ENCODE results near the gene LEKR1.

LEKR1 gene

DNA sequence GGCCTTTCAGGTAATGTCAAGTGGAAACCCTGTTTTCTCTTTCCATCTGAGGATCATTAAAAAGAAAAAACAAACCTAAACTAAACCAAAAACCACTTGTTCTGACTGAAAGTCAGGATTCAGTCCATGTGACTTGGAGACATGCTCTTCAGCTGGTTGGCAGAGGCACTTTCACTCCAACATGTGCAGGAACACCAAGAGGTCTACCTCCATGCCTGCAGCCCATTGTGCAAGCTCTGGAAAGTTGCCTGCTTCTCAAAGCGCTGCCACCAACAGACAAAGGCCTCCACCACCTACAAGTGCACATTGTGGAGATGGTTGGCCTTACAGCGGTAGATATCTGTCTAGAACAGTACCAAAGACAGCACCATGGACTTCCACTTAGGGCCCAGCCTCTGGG is 161.8 kb downstream of the LEKR1 start:
- DNase-seq = no peak

DNA sequence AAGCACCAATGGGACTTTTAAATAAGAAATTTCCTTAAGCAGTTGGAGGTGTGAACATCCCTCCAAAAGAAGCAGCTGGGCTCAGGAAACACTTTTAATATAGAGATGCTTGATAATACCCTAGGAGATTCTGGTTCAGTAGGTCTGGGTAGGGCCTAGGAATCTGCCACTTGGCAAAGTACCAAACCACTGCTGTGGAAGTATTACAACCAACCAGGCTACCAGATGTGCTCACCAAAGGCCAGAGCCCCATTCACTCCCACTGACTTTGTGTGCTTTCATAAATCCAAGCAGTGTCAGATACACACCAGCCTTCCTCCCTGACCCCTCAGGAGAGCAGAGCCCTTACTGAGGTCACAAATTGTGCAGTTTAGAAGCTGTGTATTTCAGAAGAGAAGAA is 171.2 kb downstream of the LEKR1 start:
- no peak for DNase-seq

DNA sequence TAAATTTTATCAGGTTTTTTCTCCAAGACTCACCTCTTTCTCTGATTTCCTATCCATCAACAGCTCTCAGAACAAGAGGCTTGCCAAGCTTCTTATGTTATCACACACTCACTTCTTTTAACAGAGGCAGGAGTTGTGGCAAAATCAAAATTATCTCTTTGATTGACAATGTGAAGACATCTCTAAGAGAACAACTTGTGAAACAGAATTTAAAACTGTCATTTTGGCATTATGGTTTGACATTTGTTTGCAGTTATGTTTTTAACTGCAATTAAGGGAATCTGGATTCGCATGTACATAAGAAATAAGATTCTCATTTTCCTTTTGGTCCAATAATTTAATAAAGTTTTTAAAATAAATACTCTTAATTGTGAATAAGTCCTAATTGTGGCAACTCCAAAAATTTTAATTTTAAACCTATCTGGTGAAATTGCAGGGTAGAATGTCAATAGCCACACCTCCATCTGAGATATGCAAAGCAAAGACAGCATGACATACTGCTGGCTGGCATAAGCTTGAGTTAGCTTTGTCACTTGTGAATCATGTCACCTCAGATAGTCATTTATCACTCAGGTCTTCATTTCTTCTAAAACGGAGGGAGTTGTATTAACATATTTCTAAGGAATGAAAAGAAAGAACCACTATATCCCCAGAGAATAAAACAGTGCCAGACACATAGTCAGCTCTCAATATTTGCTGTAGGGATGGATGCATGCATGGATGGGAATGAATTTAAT is 175.2 kb downstream of the LEKR1 start:
- no peak for DNase-seq

DNA sequence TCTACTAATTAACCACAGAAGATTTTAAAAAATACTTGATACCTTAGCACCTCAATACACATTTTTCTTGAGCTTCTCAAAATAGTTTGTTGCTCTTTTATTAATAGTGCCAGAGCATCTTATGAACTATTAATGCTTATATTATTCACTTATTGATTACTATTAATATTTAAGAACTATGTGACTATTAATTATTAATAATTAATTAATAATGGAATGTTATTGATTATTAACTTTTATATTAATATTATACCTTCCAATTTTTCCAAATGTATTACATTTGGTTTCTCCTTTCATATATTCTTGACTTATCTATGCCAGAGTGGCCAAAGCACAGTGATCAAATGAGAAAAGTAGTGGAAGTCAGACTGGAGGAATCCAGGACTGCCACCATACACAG is 195.5 kb downstream of the LEKR1 start:
- DNase-seq = no peak

DNA sequence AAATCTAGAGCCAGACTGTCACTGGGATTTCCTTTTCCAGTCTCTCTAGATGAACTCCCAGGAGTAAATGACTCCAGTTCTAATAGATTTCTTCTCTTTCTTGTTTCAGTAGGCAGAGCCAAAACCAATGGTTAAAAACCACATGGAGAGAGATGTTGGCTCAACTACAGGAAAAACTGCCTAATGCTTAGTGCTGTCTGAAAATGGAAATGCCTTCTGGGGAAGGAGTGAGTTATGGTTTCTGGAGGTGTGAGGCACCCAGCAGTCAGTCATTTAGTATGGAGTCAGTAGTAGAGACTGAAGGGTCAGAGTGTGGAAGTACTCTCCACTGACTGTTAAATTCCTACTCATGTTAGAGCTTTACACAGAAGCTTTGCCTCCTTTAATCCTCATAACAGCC is 197.1 kb downstream of the LEKR1 start:
- DNase-seq = no peak

DNA sequence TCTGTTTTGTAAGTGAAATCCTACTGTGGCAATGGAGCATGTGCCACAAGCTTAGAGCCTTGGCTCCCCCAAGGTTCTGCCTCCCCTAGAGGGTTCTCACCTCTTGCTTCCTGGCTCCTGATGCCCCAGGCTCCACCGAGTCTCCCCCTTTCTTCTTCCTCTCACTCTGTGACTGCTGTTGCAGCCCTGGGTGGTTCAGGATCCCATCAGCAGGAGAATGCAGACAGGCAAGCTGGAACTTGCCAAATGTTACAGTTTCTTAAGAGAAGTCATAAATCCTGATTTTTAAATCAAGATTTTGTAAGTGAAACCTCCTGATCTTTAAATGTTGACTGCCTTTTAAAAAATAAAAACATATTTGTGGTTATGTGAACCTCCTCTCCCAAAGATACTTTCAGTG is 199.9 kb downstream of the LEKR1 start:
- DNase-seq = no peak

DNA sequence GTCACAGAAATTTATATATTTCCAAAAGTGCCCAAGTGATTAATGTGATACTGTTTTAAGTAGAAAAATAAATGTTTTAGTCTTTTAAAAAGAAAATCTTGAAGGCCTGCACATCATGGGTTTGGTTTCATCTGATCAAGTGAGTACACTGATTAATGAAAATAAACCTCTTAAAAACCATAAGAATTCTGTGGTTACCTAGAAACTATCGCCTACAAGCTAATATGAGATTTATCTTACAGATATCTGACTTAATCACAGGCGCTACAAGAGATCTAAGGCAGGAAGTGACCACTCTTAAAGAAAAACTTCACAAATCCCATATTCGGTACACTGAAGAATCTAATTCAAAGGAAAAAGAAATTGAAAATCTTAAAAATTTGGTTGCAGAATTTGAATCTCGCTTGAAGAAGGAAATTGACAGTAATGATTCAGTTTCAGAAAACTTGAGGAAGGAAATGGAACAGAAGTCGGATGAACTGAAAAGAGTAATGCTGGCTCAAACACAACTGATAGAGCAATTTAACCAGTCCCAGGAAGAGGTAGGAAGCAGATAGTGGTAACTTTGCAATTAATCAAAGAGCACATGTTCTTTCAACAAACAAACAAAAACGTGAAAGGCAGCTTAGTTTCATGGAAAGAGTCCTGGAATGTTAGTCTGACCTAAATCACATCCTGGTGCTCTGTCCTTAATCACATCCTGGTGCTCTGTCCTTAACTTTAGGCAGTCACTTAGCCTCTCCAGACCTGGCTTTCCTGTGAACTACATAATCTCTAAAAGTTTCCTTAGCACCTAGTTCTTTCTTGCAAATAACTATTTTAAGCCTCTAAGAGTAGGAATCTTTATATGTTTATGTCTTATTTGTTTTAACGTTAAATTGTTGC is 201.9 kb downstream of the LEKR1 start:
- no peak for DNase-seq

DNA sequence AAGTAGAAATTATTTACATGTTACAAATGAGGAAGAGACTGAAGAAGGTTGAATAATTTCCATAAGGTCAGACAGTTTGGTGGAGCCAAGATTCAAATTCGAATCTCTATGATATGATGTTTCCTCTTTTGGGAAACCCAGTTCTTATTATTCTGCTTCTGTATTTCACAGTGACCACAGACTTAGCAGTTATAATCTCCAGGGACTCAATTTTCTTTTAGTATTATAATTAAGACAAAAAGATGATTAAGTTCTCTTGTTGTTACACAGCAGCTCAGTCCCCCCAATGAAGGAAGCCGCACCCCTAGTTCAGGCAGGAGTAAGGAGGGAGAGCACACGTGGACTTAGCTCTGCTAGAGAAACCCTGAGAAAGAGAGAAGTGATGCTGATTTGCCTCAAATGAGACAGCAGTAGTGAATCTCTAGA is 203.2 kb downstream of the LEKR1 start:
- DNase-seq = no peak

DNA sequence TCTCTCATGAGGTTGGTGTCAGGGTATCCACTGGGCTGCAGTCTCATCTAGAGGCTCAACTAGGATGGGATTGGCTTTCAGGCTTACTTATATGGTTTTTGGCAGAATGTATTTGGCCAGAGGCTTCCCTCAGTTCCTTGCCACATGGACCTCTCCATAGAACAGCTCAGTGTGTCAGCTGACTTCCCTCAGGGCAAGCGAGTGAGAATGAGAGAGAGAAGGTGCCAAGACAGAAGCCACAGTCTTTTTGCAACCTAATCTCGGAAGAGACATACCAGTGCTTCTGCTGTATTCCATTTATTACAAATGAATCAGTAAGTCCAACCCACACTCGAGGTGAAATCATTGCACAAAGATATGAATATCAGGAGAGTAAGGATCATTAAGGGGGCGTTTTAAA is 204.6 kb downstream of the LEKR1 start:
- no peak for DNase-seq

DNA sequence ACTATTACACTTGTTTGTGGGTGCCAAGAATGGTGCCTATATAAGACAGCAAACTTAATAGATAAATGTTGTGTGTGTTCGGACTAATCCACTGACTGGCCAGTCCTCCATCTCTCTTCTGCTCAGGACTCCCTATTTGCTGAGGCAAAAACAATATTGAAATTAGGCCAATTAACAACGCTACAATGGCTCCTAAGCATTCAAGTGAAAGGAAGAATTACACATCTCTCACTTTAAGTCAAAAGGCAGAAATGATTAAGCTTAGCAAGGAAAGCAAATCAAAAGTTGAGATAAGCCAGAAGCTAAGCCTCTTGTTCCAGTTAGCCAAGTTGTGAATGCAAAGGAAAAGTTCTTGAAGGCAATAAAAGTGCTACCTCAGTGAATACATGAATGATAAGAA is 206.8 kb downstream of the LEKR1 start:
- no peak for DNase-seq

DNA sequence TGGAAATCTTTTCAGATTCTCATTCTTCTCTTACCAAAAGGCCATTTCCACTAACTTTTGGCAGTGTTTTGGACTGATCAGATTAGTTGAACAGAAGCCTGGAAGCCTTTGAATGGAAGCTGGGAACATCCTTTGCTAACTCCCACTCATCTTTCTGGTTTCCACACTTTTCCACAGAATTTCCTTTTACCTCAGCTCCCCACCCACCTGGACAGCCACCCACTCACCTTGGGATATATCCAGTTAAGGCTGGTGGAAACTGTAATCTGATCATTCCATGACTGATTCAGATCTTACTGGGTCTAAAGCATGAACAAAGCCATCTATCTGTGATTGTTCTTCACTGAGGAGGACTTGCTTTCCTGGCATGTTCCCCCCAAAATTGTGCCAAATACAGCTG is 214.3 kb downstream of the LEKR1 start:
- DNase-seq = no peak

DNA sequence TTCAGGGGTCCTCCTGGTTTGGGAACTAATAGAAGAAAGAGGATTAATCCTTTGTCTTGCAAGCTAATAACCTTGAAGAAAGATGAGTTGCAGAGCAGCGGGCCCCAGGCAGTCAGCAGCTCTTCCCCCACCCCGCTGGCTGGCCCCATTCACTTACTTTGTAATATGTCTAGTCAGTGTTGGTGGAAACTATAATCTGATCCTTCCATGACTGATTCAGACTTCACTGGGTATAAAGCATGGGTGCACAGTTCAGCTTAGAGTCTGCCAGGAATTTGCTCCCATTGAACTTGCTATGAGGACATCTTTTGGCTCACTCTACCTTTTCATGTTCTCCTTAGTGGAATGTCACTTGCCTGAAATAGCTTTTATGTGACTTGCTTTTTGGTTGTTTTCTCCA is 216.1 kb downstream of the LEKR1 start:
- DNase-seq = no peak

DNA sequence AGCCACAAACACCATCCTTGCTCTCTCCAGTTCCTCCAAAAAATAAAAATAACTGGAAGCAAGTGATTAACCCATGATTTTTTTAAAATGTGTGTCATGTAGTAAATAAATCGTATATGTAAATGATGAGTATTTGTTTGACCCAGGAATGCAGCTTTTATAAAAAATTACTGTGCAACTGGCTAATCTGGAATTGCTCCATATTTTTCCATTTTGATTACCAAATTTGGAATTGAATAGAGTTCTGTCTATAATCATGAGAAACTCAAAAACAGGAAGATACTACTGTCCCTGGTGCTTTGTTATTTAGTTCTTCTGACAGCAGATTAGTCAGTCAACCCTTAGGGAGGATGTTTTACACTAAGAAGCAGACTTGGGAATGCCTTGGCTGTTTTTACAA is 217.6 kb downstream of the LEKR1 start:
- no peak for DNase-seq

DNA sequence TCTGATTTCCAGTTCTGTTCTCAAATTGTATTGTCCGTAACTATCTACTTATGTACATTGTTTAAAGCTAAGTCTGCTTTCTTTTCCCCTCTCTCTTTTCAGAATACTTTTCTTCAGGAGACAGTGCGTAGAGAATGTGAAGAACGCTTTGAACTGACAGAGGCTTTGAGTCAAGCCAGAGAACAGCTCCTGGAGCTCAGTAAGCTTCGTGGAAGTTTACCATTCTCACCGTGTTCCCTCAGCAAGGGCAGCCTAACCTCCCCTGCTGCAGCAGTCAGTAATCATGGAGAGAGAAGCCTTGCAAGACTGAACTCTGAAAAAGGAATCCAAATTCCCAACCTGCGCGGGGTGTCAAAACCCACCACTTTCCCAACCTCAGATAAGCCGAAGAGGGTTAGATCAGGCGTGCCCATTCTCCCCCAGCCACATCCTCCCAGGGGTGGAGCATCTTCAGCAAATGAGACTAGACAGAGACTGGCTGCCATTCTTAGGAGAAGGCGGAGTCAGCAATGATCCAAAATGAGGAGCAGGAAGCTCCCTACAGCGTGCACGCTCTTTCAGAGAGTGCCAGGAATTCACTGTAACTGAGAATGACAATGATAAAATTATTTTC is 219.2 kb downstream of the LEKR1 start:
- no peak for DNase-seq

DNA sequence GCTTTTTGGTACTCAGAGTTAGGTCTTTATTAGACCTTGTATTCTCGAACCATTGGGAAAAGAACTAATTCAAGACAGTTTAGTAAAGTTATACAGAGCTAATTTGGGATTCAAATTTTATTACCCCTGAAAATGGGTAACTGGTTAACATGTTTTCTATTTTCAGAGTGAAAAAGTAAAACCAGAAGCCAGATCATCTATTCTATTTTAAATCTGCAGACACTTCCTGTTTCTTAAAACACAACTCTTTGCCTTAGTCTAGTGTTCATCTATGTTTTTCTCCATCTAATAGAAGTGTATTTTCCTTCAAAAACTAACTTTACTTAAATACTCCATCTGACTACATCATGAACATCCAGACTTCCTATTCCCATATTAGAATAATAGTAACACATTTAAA is 220.4 kb downstream of the LEKR1 start:
- DNase-seq = no peak

DNA sequence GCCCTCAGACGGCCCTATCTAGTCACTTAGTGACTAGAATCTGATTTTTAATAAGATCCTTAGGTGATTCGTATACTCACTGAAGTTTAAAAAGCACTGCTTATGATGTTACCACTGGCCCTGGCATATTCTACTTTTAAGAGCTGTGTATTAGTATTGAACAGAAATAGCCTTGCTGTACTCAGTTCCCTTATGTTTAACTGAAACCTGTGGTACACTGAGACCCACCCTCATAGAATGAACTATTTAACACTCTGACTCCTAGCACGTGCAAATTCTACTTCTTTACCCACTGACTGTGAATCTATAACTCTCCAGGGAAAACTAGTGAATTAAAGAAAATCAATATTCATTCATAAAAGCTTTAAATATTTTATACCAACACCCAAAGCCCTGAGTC is 224.9 kb downstream of the LEKR1 start:
- no peak for DNase-seq

DNA sequence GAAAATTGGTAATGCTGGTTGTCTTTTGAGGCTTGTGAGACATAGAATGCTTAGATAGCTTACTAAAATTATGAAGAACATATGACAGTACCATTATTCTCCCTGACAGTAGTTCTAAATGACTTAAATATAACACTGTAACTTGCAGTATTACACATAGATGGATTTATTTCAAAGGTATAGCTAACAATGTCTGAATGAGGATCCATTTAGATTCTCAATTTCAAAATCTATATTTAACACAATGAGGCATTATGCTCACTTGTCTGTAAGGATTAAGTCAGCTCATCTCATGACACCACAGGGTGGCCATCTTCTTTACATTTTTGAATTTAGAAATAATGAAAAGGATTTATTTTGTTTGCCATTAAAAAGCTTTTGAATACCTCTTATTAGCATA is 225.4 kb downstream of the LEKR1 start:
- DNase-seq = no peak

DNA sequence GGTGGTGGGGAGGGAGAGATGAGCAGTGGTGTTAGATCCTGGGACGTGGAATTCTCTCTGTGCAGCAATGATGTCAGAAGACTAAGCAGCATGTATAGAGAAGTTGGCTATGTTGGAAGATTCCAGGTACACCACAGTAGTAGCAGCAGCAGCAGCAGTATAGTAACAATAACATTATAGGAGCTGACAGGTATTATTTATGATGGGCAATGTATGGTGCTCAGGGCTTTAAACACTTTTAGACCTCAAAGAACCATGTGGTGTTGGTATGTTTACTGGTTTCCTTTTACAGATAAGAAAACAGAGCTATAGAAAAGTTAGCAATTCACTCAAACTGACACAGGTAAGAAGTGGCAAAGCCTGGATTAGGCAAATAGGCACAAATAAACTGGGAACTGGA is 229.9 kb downstream of the LEKR1 start:
- DNase-seq = no peak

DNA sequence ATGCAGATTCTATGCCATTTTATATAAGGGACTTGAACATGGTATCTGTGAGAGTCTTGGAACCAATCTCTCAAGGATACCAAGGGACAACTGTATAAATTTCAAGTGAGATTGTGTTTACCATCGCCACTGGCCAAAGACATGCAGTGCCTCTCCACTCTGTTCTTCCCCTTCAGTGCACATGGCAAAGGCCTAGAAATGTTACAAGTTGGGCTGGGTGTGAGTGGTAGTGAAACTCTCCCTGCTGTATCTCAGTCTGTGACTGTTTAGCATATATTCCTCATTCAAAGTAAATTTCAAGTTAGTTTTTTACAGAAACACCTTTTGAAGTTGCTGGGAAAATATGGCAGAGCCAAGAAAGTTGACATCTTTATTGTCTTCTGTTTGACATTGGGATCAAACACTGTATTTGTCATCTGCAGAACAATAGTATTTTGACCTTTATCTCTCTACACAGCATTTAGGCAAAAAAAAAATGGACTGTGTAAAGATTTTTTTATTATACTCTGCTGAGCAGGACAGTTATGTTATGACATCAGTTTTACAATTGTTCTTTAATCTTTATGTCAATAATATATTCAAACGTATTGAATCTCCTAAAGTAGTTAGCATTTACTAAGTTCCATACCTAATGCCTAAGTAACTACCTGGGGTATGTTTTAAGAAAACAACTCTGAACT is 232.4 kb downstream of the LEKR1 start:
- DNase-seq = no peak

DNA sequence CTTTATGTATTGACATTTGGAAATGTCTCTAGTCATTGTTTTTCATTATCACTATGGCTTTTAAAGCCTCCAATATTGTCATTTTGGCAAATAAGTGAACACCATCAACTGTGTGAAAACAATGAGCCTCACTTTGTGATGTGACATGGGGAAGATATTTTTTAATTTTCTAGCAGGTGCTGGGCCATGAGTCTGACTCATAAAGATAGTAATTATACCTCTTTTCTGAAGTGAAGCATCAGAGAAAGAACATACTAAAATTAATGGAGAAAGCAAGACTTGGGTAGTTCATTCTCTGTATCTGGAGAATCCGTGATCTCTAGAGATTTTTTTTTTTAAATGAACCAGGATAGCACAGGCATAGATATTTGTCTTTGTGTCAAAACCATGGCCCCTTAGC is 233.0 kb downstream of the LEKR1 start:
- no peak for DNase-seq

DNA sequence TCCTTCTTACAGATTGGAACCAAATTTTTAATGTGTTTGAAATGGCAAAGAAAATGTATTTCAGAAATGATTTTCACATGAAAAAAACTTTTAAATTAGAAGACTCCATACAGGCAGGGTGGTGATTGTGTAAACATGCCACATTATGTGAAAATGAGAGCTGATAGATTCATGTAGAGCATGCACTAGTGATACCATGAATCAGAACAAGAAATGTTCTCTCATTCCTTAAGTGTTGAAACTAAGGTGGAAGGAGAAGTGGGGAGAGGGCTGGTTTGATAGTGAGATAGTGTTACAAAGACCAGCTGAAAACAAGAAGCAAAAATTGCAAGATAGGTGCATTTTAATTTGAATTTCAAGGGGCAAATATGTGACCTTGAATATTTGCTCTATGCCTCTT is 233.5 kb downstream of the LEKR1 start:
- no peak for DNase-seq

DNA sequence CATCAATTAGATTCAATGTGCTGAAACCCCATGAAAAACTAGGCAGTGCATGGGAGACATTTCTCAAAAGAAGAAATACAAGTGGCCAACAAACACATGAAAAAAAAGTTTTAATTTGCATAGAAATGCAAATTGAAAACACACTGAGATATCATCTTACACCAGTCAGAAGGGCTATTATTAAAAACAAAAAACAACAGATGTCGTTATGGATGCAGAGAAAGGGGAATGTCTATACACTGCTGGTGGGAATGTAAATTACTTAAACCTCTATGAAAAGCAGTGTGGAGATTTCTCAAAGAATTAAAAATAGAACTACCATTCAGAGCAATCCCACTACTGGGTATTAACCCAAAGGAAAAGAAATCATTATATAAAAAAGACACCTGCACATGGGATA is 235.1 kb downstream of the LEKR1 start:
- no peak for DNase-seq

DNA sequence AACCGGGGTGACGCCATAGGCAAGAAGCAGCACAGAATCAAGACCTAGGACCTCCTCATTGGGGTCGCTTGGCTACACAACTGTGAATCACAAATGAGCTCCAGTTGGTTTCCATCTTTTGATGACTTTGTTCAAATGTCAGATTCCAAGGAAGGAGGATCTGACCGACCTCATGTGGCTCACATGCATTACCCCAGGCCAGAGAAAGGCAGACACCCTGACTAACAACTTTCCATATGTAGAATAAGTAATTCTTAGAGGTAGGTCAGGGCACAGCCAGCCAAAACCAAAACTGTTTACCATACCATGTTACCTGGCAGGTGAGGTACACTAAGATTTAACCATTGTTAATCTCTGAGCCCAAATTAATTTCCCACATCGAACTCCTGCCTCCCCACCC is 237.3 kb downstream of the LEKR1 start:
- DNase-seq = no peak

DNA sequence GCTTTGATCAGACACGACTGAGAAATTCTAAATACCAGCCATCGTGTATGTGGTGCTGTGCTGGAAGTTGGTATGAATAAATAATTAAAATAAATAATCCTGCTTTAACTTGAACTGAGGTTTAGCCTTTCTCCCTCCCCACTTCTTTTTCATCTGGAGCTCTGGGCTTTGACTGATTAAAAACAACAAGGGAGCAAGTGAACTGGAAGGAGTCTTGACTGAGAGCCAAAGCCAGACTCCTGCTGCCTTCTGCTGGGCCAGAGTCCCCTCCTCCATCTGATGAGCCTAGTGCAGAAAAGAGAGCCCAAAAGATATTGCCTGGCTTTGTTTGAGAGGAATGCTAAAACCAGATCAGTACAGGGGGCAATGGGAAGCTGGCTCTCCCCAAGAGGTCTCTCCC is 237.8 kb downstream of the LEKR1 start:
- no peak for DNase-seq

Measured in SHP77 (cell line).